H1 (cell line): ENCODE results near the gene FRAT2. TPM values are rescaled to one million over a fixed set of nuclear protein-coding genes. Genes with fewer than 3 reads are reported as not detected.

ENCODE experiments used
- CTCF ChIA-PET: fragments of 300-600 bp; sonication (Branson Sonifier 250); formaldehyde crosslinking; loops from one replicate; lab custom pipeline; 2021; ENCODE audit not compliant: partially characterized antibody; lab: Charles Lee
- POLR2A ChIA-PET: fragments of 300-600 bp; sonication (Branson Sonifier 250); formaldehyde crosslinking; loops from one replicate; lab custom pipeline; 2021; ENCODE audit warnings: inconsistent platforms; ENCODE audit not compliant: partially characterized antibody; lab: Charles Lee
- DNase-seq, 2 experiments: peaks; one replicate each; pipeline versions ENCODE4 v3.0.0 to v3.0.0-alpha.2; 2010 to 2022; ENCODE audit warnings: low spot score in 2 of 2, low read depth in 1 of 2, mixed read lengths in 1 of 2
- FAIRE-seq: peaks from 2 replicates; lab custom pipeline; 2011; peaks lifted over from hg19 to GRCh38; lab: Jason Lieb, UNC
- H2AFZ ChIP-seq: 2 replicates; pipeline ENCODE4 v1.8.1; 2012; ENCODE audit warnings: low read length, inconsistent platforms
- H2AK5ac ChIP-seq: 2 replicates; pipeline ENCODE4 v1.6.1; 2013; ENCODE audit warnings: low read depth, low read length
- H2BK120ac ChIP-seq: replicated peaks from 2 replicates; pipeline ENCODE3; 2013; ENCODE audit warnings: low read depth, low read length, inconsistent platforms
- H2BK12ac ChIP-seq: 2 replicates; pipeline ENCODE4 v1.6.1; 2013; ENCODE audit warnings: low read depth, low read length
- H2BK15ac ChIP-seq: 2 replicates; pipeline ENCODE4 v1.6.1; 2013; ENCODE audit warnings: low read length
- H2BK20ac ChIP-seq: 2 replicates; pipeline ENCODE4 v1.6.1; 2013; ENCODE audit warnings: low read length
- H2BK5ac ChIP-seq: 2 replicates; pipeline ENCODE4 v1.6.1; 2013; ENCODE audit warnings: low read depth, low read length
- H3K14ac ChIP-seq: 2 replicates; pipeline ENCODE4 v1.6.1; 2013; ENCODE audit warnings: inconsistent platforms; ENCODE audit not compliant: insufficient read length
- H3K18ac ChIP-seq: 2 replicates; pipeline ENCODE4 v1.6.1; 2013; ENCODE audit warnings: low read length; ENCODE audit errors: extremely low read depth
- H3K23ac ChIP-seq: 2 replicates; pipeline ENCODE4 v1.6.1; 2013; ENCODE audit warnings: inconsistent platforms; ENCODE audit not compliant: insufficient read length
- H3K23me2 ChIP-seq: 2 replicates; pipeline ENCODE4 v1.6.1; 2013; ENCODE audit warnings: low read depth, low read length
- H3K27ac ChIP-seq: 2 replicates; pipeline ENCODE4 v1.6.1; 2011; ENCODE audit warnings: low read depth, low read length, inconsistent platforms
- H3K27me3 ChIP-seq, 4 experiments: replicated peaks in 1 of 4; 1 replicate in 1 of 4; 2 replicates in 3 of 4; pipeline versions ENCODE4 v1.6.1 to v1.8.1; 2011 to 2013; ENCODE audit warnings: low read length in 3 of 4, mild to moderate bottlenecking in 3 of 4, inconsistent platforms in 2 of 4, mixed read lengths in 2 of 4, moderate library complexity in 1 of 4; ENCODE audit not compliant: control insufficient read depth in 3 of 4, insufficient read depth in 3 of 4; ENCODE audit errors: extremely low read depth in 1 of 4
- H3K36me3 ChIP-seq, 4 experiments: 2 replicates each; pipeline versions ENCODE4 v1.6.1 to v1.8.1; 2011 to 2013; ENCODE audit warnings: mild to moderate bottlenecking in 4 of 4, low read length in 3 of 4, moderate library complexity in 2 of 4, control low read depth in 1 of 4, inconsistent platforms in 1 of 4; ENCODE audit not compliant: insufficient read depth in 4 of 4, control insufficient read depth in 2 of 4
- H3K4ac ChIP-seq: replicated peaks from 2 replicates; pipeline ENCODE3; 2013; ENCODE audit warnings: low read length, low read depth, mixed read lengths, inconsistent platforms; ENCODE audit not compliant: insufficient read length
- H3K4me1 ChIP-seq, 4 experiments: replicated peaks in 1 of 4; 1 replicate in 1 of 4; 2 replicates in 3 of 4; pipeline versions ENCODE4 v1.6.1 to v1.8.1; 2011 to 2013; ENCODE audit warnings: low read length in 3 of 4, inconsistent platforms in 2 of 4, mixed read lengths in 1 of 4; ENCODE audit not compliant: insufficient read depth in 4 of 4, control insufficient read depth in 3 of 4
- H3K4me2 ChIP-seq, 2 experiments: 2 replicates each; pipeline versions ENCODE4 v1.6.1 to v1.8.1; 2011 to 2013; ENCODE audit warnings: low read depth in 2 of 2, low read length in 2 of 2, control low read depth in 1 of 2, inconsistent platforms in 1 of 2, mild to moderate bottlenecking in 1 of 2; ENCODE audit not compliant: insufficient read depth in 1 of 2
- H3K4me3 ChIP-seq, 4 experiments: fragments of 200-600, 300-600 bp in 1 of 4; sonication (generic), shearing (Covaris generic), sonication (Bioruptor Twin) in 1 of 4; 2 replicates each; pipeline versions ENCODE4 v1.5.1 to v1.8.1; 2011 to 2016; ENCODE audit warnings: low read length in 4 of 4, low read depth in 3 of 4, control low read depth in 2 of 4, inconsistent platforms in 2 of 4, mild to moderate bottlenecking in 2 of 4, mixed read lengths in 1 of 4, moderate library complexity in 1 of 4; ENCODE audit not compliant: insufficient read depth in 2 of 4; ENCODE audit errors: extremely low read depth in 1 of 4
- H3K56ac ChIP-seq: replicated peaks from 2 replicates; pipeline ENCODE3; 2013; ENCODE audit warnings: low read depth, mild to moderate bottlenecking, mixed read lengths, low read length, inconsistent platforms; ENCODE audit not compliant: insufficient read length
- H3K79me1 ChIP-seq: 2 replicates; pipeline ENCODE4 v1.6.1; 2013; ENCODE audit warnings: low read depth, low read length, control low read depth
- H3K79me2 ChIP-seq, 2 experiments: 2 replicates each; pipeline versions ENCODE4 v1.6.1 to v1.8.1; 2012 to 2013; ENCODE audit warnings: low read length in 2 of 2, mild to moderate bottlenecking in 2 of 2, inconsistent platforms in 1 of 2; ENCODE audit not compliant: insufficient read depth in 2 of 2, control insufficient read depth in 1 of 2
- H3K9ac ChIP-seq, 4 experiments: replicated peaks in 1 of 4; 1 replicate in 1 of 4; 2 replicates in 3 of 4; pipeline versions ENCODE4 v1.6.1 to v1.8.1; 2011 to 2013; ENCODE audit warnings: low read depth in 3 of 4, low read length in 3 of 4, control low read depth in 2 of 4, mild to moderate bottlenecking in 2 of 4, moderate library complexity in 2 of 4, inconsistent platforms in 1 of 4; ENCODE audit errors: extremely low read depth in 1 of 4
- H3K9me3 ChIP-seq, 2 experiments: 2 replicates each; pipeline versions ENCODE4 v1.6.1 to v1.8.1; 2012 to 2013; ENCODE audit warnings: mild to moderate bottlenecking in 2 of 2, moderate library complexity in 2 of 2, control low read depth in 1 of 2, inconsistent platforms in 1 of 2, low read depth in 1 of 2, low read length in 1 of 2, mixed read lengths in 1 of 2; ENCODE audit not compliant: insufficient read depth in 2 of 2
- H4K20me1 ChIP-seq, 2 experiments: replicated peaks in 1 of 2; 2 replicates each; pipeline versions ENCODE3 to v1.8.1; 2011 to 2013; ENCODE audit warnings: inconsistent platforms in 2 of 2, low read length in 2 of 2, mild to moderate bottlenecking in 1 of 2; ENCODE audit not compliant: insufficient read depth in 2 of 2, control insufficient read depth in 1 of 2
- H4K5ac ChIP-seq: 2 replicates; pipeline ENCODE4 v1.6.1; 2013; ENCODE audit warnings: low read length, low read depth, mixed read lengths, inconsistent platforms; ENCODE audit not compliant: insufficient read length
- H4K8ac ChIP-seq: 2 replicates; pipeline ENCODE4 v1.8.0; 2013; ENCODE audit warnings: mild to moderate bottlenecking, moderate library complexity, low read length, inconsistent platforms; ENCODE audit not compliant: insufficient read depth; ENCODE audit errors: extremely low read depth
- H4K91ac ChIP-seq: replicated peaks from 2 replicates; pipeline ENCODE3; 2013; ENCODE audit warnings: low read length, mixed read lengths, inconsistent platforms; ENCODE audit not compliant: insufficient read length
- ATF2 ChIP-seq: IDR thresholded peaks from 2 replicates; pipeline ENCODE4 v1.6.1; 2012; ENCODE audit warnings: low read length, inconsistent platforms
- NANOG ChIP-seq: IDR thresholded peaks from 2 replicates; pipeline ENCODE4 v1.6.1; 2011; ENCODE audit warnings: low read length, low read depth, mild to moderate bottlenecking, inconsistent platforms; ENCODE audit not compliant: insufficient read depth, poor library complexity, severe bottlenecking
- RBBP5 ChIP-seq: IDR thresholded peaks from 2 replicates; pipeline ENCODE4 v1.7.1; 2012; ENCODE audit warnings: low read depth, mild to moderate bottlenecking, inconsistent platforms, low read length, moderate library complexity, borderline replicate concordance
- RFX5 ChIP-seq: IDR thresholded peaks from 2 replicates; pipeline ENCODE4 v1.6.1; 2011; ENCODE audit warnings: low read depth, low read length, improper control_type of control experiment, borderline replicate concordance
- WGBS, 2 experiments: shearing (Covaris generic) in 1 of 2; methylation state at CpG; one replicate each; pipeline versions ENCODE4 v1.1.6 to v1.1.7; 2013 to 2015; ENCODE audit warnings: low lambda C conversion rate in 2 of 2, mixed read lengths in 2 of 2, inconsistent platforms in 1 of 2, low coverage in 1 of 2, missing lambda C conversion rate in 1 of 2; ENCODE audit not compliant: insufficient replicate concordance in 2 of 2, insufficient coverage in 1 of 2, insufficient read length in 1 of 2; ENCODE audit errors: extremely low coverage in 1 of 2, missing lambda C conversion rate in 1 of 2; 5-methylcytosine and 5-hydroxymethylcytosine counted together
- polyA plus RNA-seq, 7 experiments: library from polyadenylated mRNA; depleted of rRNA in 3 of 7; stranded (reverse) in 5 of 7; unstranded in 2 of 7; fragments of >200 nt in 5 of 7; fragments of 200-250 nt in 2 of 7; gene quantifications; 1 replicate in 5 of 7; 2 replicates in 1 of 7; 4 replicates in 1 of 7; pipeline versions ENCODE4 v1.2.1 to v1.2.3, GENCODE V29; 2011 to 2013; ENCODE audit warnings: missing spikeins in 2 of 7, mixed read lengths in 2 of 7
- total RNA-seq: library from RNA; stranded (reverse); fragmentation: NEBNext Ultra II Directional; extraction: Animal tissue kit (Norgen Biotek cat#: 25700); gene quantifications from 2 replicates; pipeline ENCODE4 v1.2.1, GENCODE V29; 2021

The FRAT2 gene
- total and polyA plus RNA-seq, 2 of the 8 experiments (the other 6 are each of a cell fraction or from before 2014, with no cell fraction given): 47.4 to 83.0 TPM

GRCh38 chr10:97356918-97357317 is 22.4 kb upstream of the FRAT2 start:
- H3K9ac ChIP-seq: no peak overlapping the region
- FAIRE-seq: no peak

More at GRCh38 chr10:97356918-97357317, 22.4 kb upstream of the FRAT2 start:
- H3K4ac ChIP-seq: no peak overlapping the region
- H2BK12ac ChIP-seq: no peak overlapping the region
- no peak overlapping the region for H3K4me3 ChIP-seq
- no peak overlapping the region for H2BK20ac ChIP-seq
- no peak overlapping the region for H4K5ac ChIP-seq
- H4K20me1 ChIP-seq: peaks cover 0 to 4% of the 10 kb centered on the region in 2 experiments
- peaks cover 0 to 3% (median 1%) of the 10 kb centered on the region in 4 experiments; a peak in 3 of 7 replicates for H3K4me1 ChIP-seq
- H4K91ac ChIP-seq: no peak overlapping the region
- no peaks in the 10 kb centered on the region for H3K23me2 ChIP-seq
- no peaks in the 10 kb centered on the region for H3K9me3 ChIP-seq
- no peak for DNase-seq
- no peak for TF ChIP-seq RFX5
- TF ChIP-seq ATF2: no peak
- no peak for TF ChIP-seq NANOG
- no peak for TF ChIP-seq RBBP5
- no peak overlapping the region for H2BK5ac ChIP-seq
- H2BK120ac ChIP-seq: no peak overlapping the region
- no peak overlapping the region for H4K8ac ChIP-seq
- H3K36me3 ChIP-seq: peaks cover 4 to 23% (median 20%) of the 10 kb centered on the region in 4 experiments; a peak in 7 of 8 replicates
- no peaks in the 10 kb centered on the region for H3K79me2 ChIP-seq
- H2BK15ac ChIP-seq: no peak overlapping the region
- CTCF ChIA-PET: interaction anchor here (0.9 to 7.2 kb wide), 12 partner anchors 9 to 284 kb away, joined by 3 to 45 read pairs (median 6); partner anchors contain the start of gene ARHGAP19
- H3K27ac ChIP-seq: no peak overlapping the region
- no peak overlapping the region for H2AFZ ChIP-seq
- H3K56ac ChIP-seq: no peak overlapping the region
- H2AK5ac ChIP-seq: no peak overlapping the region
- no peaks in the 10 kb centered on the region for H3K79me1 ChIP-seq
- no peak overlapping the region for H3K14ac ChIP-seq
- H3K4me2 ChIP-seq: no peak overlapping the region
- POLR2A ChIA-PET: interaction anchor here (0.8 to 1.5 kb wide), 6 partner anchors 11 to 44 kb away, joined by 3 to 5 read pairs (median 4); partner anchors contain the start of gene RRP12
- WGBS, 2 experiments: 89% methylated on average over 7 of the region's 7 CpGs; no CpG with 5 or more reads in 1 of the 2 experiments
- H3K23ac ChIP-seq: no peak overlapping the region
- H3K27me3 ChIP-seq: no peaks in the 10 kb centered on the region
- H3K18ac ChIP-seq: no peak overlapping the region
